H1 (cell line): ENCODE measurements around the gene CMTM1. TPM values are rescaled to one million over a fixed set of nuclear protein-coding genes. Genes with fewer than 3 reads are reported as not detected.

Experiments
- CTCF ChIA-PET: fragments of 300-600 bp; sonication (Branson Sonifier 250); formaldehyde crosslinking; loops from one replicate; lab custom pipeline; 2021; ENCODE audit not compliant: partially characterized antibody; lab: Charles Lee
- POLR2A ChIA-PET: fragments of 300-600 bp; sonication (Branson Sonifier 250); formaldehyde crosslinking; loops from one replicate; lab custom pipeline; 2021; ENCODE audit warnings: inconsistent platforms; ENCODE audit not compliant: partially characterized antibody; lab: Charles Lee
- DNase-seq, 2 experiments: peaks; one replicate each; pipeline versions ENCODE4 v3.0.0 to v3.0.0-alpha.2; 2010 to 2022; ENCODE audit warnings: low spot score in 2 of 2, low read depth in 1 of 2, mixed read lengths in 1 of 2
- FAIRE-seq: peaks from 2 replicates; lab custom pipeline; 2011; peaks lifted over from hg19 to GRCh38; lab: Jason Lieb, UNC
- H2AFZ ChIP-seq: 2 replicates; pipeline ENCODE4 v1.8.1; 2012; ENCODE audit warnings: low read length, inconsistent platforms
- H2AK5ac ChIP-seq: 2 replicates; pipeline ENCODE4 v1.6.1; 2013; ENCODE audit warnings: low read depth, low read length
- H2BK120ac ChIP-seq: replicated peaks from 2 replicates; pipeline ENCODE3; 2013; ENCODE audit warnings: low read depth, low read length, inconsistent platforms
- H2BK12ac ChIP-seq: 2 replicates; pipeline ENCODE4 v1.6.1; 2013; ENCODE audit warnings: low read depth, low read length
- H2BK15ac ChIP-seq: 2 replicates; pipeline ENCODE4 v1.6.1; 2013; ENCODE audit warnings: low read length
- H2BK20ac ChIP-seq: 2 replicates; pipeline ENCODE4 v1.6.1; 2013; ENCODE audit warnings: low read length
- H2BK5ac ChIP-seq: 2 replicates; pipeline ENCODE4 v1.6.1; 2013; ENCODE audit warnings: low read depth, low read length
- H3K14ac ChIP-seq: 2 replicates; pipeline ENCODE4 v1.6.1; 2013; ENCODE audit warnings: inconsistent platforms; ENCODE audit not compliant: insufficient read length
- H3K18ac ChIP-seq: 2 replicates; pipeline ENCODE4 v1.6.1; 2013; ENCODE audit warnings: low read length; ENCODE audit errors: extremely low read depth
- H3K23ac ChIP-seq: 2 replicates; pipeline ENCODE4 v1.6.1; 2013; ENCODE audit warnings: inconsistent platforms; ENCODE audit not compliant: insufficient read length
- H3K23me2 ChIP-seq: 2 replicates; pipeline ENCODE4 v1.6.1; 2013; ENCODE audit warnings: low read depth, low read length
- H3K27ac ChIP-seq: 2 replicates; pipeline ENCODE4 v1.6.1; 2011; ENCODE audit warnings: low read depth, low read length, inconsistent platforms
- H3K27me3 ChIP-seq, 4 experiments: replicated peaks in 1 of 4; 1 replicate in 1 of 4; 2 replicates in 3 of 4; pipeline versions ENCODE4 v1.6.1 to v1.8.1; 2011 to 2013; ENCODE audit warnings: low read length in 3 of 4, mild to moderate bottlenecking in 3 of 4, inconsistent platforms in 2 of 4, mixed read lengths in 2 of 4, moderate library complexity in 1 of 4; ENCODE audit not compliant: control insufficient read depth in 3 of 4, insufficient read depth in 3 of 4; ENCODE audit errors: extremely low read depth in 1 of 4
- H3K36me3 ChIP-seq, 4 experiments: 2 replicates each; pipeline versions ENCODE4 v1.6.1 to v1.8.1; 2011 to 2013; ENCODE audit warnings: mild to moderate bottlenecking in 4 of 4, low read length in 3 of 4, moderate library complexity in 2 of 4, control low read depth in 1 of 4, inconsistent platforms in 1 of 4; ENCODE audit not compliant: insufficient read depth in 4 of 4, control insufficient read depth in 2 of 4
- H3K4ac ChIP-seq: replicated peaks from 2 replicates; pipeline ENCODE3; 2013; ENCODE audit warnings: low read length, low read depth, mixed read lengths, inconsistent platforms; ENCODE audit not compliant: insufficient read length
- H3K4me1 ChIP-seq, 4 experiments: replicated peaks in 1 of 4; 1 replicate in 1 of 4; 2 replicates in 3 of 4; pipeline versions ENCODE4 v1.6.1 to v1.8.1; 2011 to 2013; ENCODE audit warnings: low read length in 3 of 4, inconsistent platforms in 2 of 4, mixed read lengths in 1 of 4; ENCODE audit not compliant: insufficient read depth in 4 of 4, control insufficient read depth in 3 of 4
- H3K4me2 ChIP-seq, 2 experiments: 2 replicates each; pipeline versions ENCODE4 v1.6.1 to v1.8.1; 2011 to 2013; ENCODE audit warnings: low read depth in 2 of 2, low read length in 2 of 2, control low read depth in 1 of 2, inconsistent platforms in 1 of 2, mild to moderate bottlenecking in 1 of 2; ENCODE audit not compliant: insufficient read depth in 1 of 2
- H3K4me3 ChIP-seq, 4 experiments: fragments of 200-600, 300-600 bp in 1 of 4; sonication (generic), shearing (Covaris generic), sonication (Bioruptor Twin) in 1 of 4; 2 replicates each; pipeline versions ENCODE4 v1.5.1 to v1.8.1; 2011 to 2016; ENCODE audit warnings: low read length in 4 of 4, low read depth in 3 of 4, control low read depth in 2 of 4, inconsistent platforms in 2 of 4, mild to moderate bottlenecking in 2 of 4, mixed read lengths in 1 of 4, moderate library complexity in 1 of 4; ENCODE audit not compliant: insufficient read depth in 2 of 4; ENCODE audit errors: extremely low read depth in 1 of 4
- H3K56ac ChIP-seq: replicated peaks from 2 replicates; pipeline ENCODE3; 2013; ENCODE audit warnings: low read depth, mild to moderate bottlenecking, mixed read lengths, low read length, inconsistent platforms; ENCODE audit not compliant: insufficient read length
- H3K79me1 ChIP-seq: 2 replicates; pipeline ENCODE4 v1.6.1; 2013; ENCODE audit warnings: low read depth, low read length, control low read depth
- H3K79me2 ChIP-seq, 2 experiments: 2 replicates each; pipeline versions ENCODE4 v1.6.1 to v1.8.1; 2012 to 2013; ENCODE audit warnings: low read length in 2 of 2, mild to moderate bottlenecking in 2 of 2, inconsistent platforms in 1 of 2; ENCODE audit not compliant: insufficient read depth in 2 of 2, control insufficient read depth in 1 of 2
- H3K9ac ChIP-seq, 4 experiments: replicated peaks in 1 of 4; 1 replicate in 1 of 4; 2 replicates in 3 of 4; pipeline versions ENCODE4 v1.6.1 to v1.8.1; 2011 to 2013; ENCODE audit warnings: low read depth in 3 of 4, low read length in 3 of 4, control low read depth in 2 of 4, mild to moderate bottlenecking in 2 of 4, moderate library complexity in 2 of 4, inconsistent platforms in 1 of 4; ENCODE audit errors: extremely low read depth in 1 of 4
- H3K9me3 ChIP-seq, 2 experiments: 2 replicates each; pipeline versions ENCODE4 v1.6.1 to v1.8.1; 2012 to 2013; ENCODE audit warnings: mild to moderate bottlenecking in 2 of 2, moderate library complexity in 2 of 2, control low read depth in 1 of 2, inconsistent platforms in 1 of 2, low read depth in 1 of 2, low read length in 1 of 2, mixed read lengths in 1 of 2; ENCODE audit not compliant: insufficient read depth in 2 of 2
- H4K20me1 ChIP-seq, 2 experiments: replicated peaks in 1 of 2; 2 replicates each; pipeline versions ENCODE3 to v1.8.1; 2011 to 2013; ENCODE audit warnings: inconsistent platforms in 2 of 2, low read length in 2 of 2, mild to moderate bottlenecking in 1 of 2; ENCODE audit not compliant: insufficient read depth in 2 of 2, control insufficient read depth in 1 of 2
- H4K5ac ChIP-seq: 2 replicates; pipeline ENCODE4 v1.6.1; 2013; ENCODE audit warnings: low read length, low read depth, mixed read lengths, inconsistent platforms; ENCODE audit not compliant: insufficient read length
- H4K8ac ChIP-seq: 2 replicates; pipeline ENCODE4 v1.8.0; 2013; ENCODE audit warnings: mild to moderate bottlenecking, moderate library complexity, low read length, inconsistent platforms; ENCODE audit not compliant: insufficient read depth; ENCODE audit errors: extremely low read depth
- H4K91ac ChIP-seq: replicated peaks from 2 replicates; pipeline ENCODE3; 2013; ENCODE audit warnings: low read length, mixed read lengths, inconsistent platforms; ENCODE audit not compliant: insufficient read length
- BCL11A ChIP-seq, 2 experiments: IDR thresholded peaks; one replicate each; pipeline ENCODE4 v1.6.1; 2011; ENCODE audit warnings: low read depth in 2 of 2, low read length in 2 of 2, mild to moderate bottlenecking in 2 of 2
- CHD1 ChIP-seq: IDR thresholded peaks from 2 replicates; pipeline ENCODE4 v1.6.1; 2012; ENCODE audit warnings: low read depth, low read length, improper control_type of control experiment
- CREB1 ChIP-seq: IDR thresholded peaks from 2 replicates; pipeline ENCODE4 v1.6.1; 2012; ENCODE audit warnings: inconsistent platforms
- EZH2 ChIP-seq: fragments of 200-600 bp; sonication (generic); IDR thresholded peaks from 2 replicates; pipeline ENCODE4 v1.7.1; 2012; ENCODE audit warnings: low read depth, mild to moderate bottlenecking, moderate library complexity, low read length, inconsistent platforms; ENCODE audit not compliant: severe bottlenecking
- FOSL1 ChIP-seq: IDR thresholded peaks from 2 replicates; pipeline ENCODE4 v1.6.1; 2011; ENCODE audit warnings: mild to moderate bottlenecking, low read depth, low read length, moderate library complexity; ENCODE audit not compliant: insufficient read depth
- SIX5 ChIP-seq: IDR thresholded peaks from 2 replicates; pipeline ENCODE4 v1.6.1; 2011; ENCODE audit warnings: mild to moderate bottlenecking, low read depth, low read length
- WGBS, 2 experiments: shearing (Covaris generic) in 1 of 2; methylation state at CpG; one replicate each; pipeline versions ENCODE4 v1.1.6 to v1.1.7; 2013 to 2015; ENCODE audit warnings: low lambda C conversion rate in 2 of 2, mixed read lengths in 2 of 2, inconsistent platforms in 1 of 2, low coverage in 1 of 2, missing lambda C conversion rate in 1 of 2; ENCODE audit not compliant: insufficient replicate concordance in 2 of 2, insufficient coverage in 1 of 2, insufficient read length in 1 of 2; ENCODE audit errors: extremely low coverage in 1 of 2, missing lambda C conversion rate in 1 of 2; 5-methylcytosine and 5-hydroxymethylcytosine counted together
- polyA plus RNA-seq, 7 experiments: library from polyadenylated mRNA; depleted of rRNA in 3 of 7; stranded (reverse) in 5 of 7; unstranded in 2 of 7; fragments of >200 nt in 5 of 7; fragments of 200-250 nt in 2 of 7; gene quantifications; 1 replicate in 5 of 7; 2 replicates in 1 of 7; 4 replicates in 1 of 7; pipeline versions ENCODE4 v1.2.1 to v1.2.3, GENCODE V29; 2011 to 2013; ENCODE audit warnings: missing spikeins in 2 of 7, mixed read lengths in 2 of 7
- total RNA-seq: library from RNA; stranded (reverse); fragmentation: NEBNext Ultra II Directional; extraction: Animal tissue kit (Norgen Biotek cat#: 25700); gene quantifications from 2 replicates; pipeline ENCODE4 v1.2.1, GENCODE V29; 2021

The CMTM1 gene
- total and polyA plus RNA-seq, 2 of the 8 experiments (the other 6 are each of a cell fraction or from before 2014, with no cell fraction given): 1.2 to 2.0 TPM

DNA sequence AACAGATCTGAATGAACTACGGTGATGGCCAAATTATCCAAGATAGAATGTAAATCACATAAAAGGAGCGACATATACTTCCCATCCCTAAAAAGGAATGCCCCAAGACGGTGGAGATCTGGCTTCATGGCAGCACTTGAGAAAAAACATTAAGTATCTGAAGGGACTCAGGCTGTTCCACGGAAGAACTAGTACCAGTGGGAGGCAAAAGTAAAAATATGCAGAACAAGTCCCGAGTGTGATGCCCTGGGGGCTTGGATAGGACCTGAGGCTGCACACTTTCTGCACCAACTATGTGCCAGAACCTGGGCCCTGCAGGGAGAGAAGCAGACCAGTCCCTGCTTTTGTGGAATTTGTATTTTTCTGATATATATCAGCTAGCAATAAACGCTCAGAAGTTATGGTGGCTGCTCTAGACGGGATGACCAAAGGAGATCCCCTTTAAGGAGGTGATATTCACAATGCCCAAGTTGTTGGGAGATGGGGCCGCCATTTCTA, 14.4 kb upstream of the CMTM1 start:
- peak overlapping the region in 2 of 4 experiments; percentile 56 to 76; a peak in 2 of 7 replicates for H3K9ac ChIP-seq
- H3K23me2 ChIP-seq: peaks cover 15% of the 10 kb centered on the region
- 0 out of 2 replicates have a peak overlapping the region, but pooled peaks have one; percentile 33 for H3K27ac ChIP-seq
- no peaks in the 10 kb centered on the region; the same call in 1 of the 2 replicates for H3K79me1 ChIP-seq
- POLR2A ChIA-PET: interaction anchor here (0.8 to 2.8 kb wide), 10 partner anchors 10 to 151 kb away, joined by 3 to 9 read pairs (median 4); partner anchors contain the start of genes CMTM2 and CMTM3
- no peaks in the 10 kb centered on the region for H4K20me1 ChIP-seq
- peak overlapping the region; percentile 77; the same call in 1 of the 2 replicates for H2BK12ac ChIP-seq
- no peak overlapping the region for H4K91ac ChIP-seq
- no peak overlapping the region for H3K23ac ChIP-seq
- 0 out of 2 replicates have a peak overlapping the region, but pooled peaks have one; percentile 64 for H4K8ac ChIP-seq
- H2BK20ac ChIP-seq: no peak overlapping the region
- H3K56ac ChIP-seq: no peak overlapping the region
- no peak overlapping the region for H2BK120ac ChIP-seq
- peaks cover 0 to 4% of the 10 kb centered on the region in 2 experiments; a peak in 1 of 4 replicates for H3K9me3 ChIP-seq
- CTCF ChIA-PET: interaction anchor here (0.8 to 4.2 kb wide), 12 partner anchors 8 to 188 kb away, joined by 3 to 22 read pairs (median 4); partner anchors contain the start of gene CMTM1
- H3K18ac ChIP-seq: no peak overlapping the region; the same call in 1 of the 2 replicates
- no peaks in the 10 kb centered on the region for H3K79me2 ChIP-seq
- H3K4ac ChIP-seq: no peak overlapping the region
- WGBS, 2 experiments: 62% methylated on average over 8 of the region's 8 CpGs; no CpG with 5 or more reads in 1 of the 2 experiments
- H2BK5ac ChIP-seq: no peak overlapping the region
- peak overlapping the region; percentile 32 to 59 (median 41) for H3K4me3 ChIP-seq
- peaks cover 0 to 21% (median 12%) of the 10 kb centered on the region in 4 experiments; a peak in 6 of 7 replicates for H3K27me3 ChIP-seq
- no peaks in the 10 kb centered on the region for H3K36me3 ChIP-seq
- 0 out of 2 replicates have a peak overlapping the region, but pooled peaks have one; percentile 83 for H2BK15ac ChIP-seq
- peak overlapping the region; percentile 71 to 91 for H3K4me2 ChIP-seq
- H3K4me1 ChIP-seq: peaks cover 0 to 12% (median 9%) of the 10 kb centered on the region in 4 experiments; a peak in 5 of 7 replicates
- TF ChIP-seq CHD1 (no peak), SIX5 (no peak), FOSL1 (no peak), BCL11A (IDR thresholded peaks at IDR 0.05; ENCODE audit: low read depth in 2 of 2, low read length in 2 of 2) (no peak), EZH2 (no peak), CREB1 (no peak)
- DNase-seq: no peak
- no peak overlapping the region for H2AK5ac ChIP-seq
- H2AFZ ChIP-seq: peak overlapping the region; percentile 93; the same call in 1 of the 2 replicates
- H4K5ac ChIP-seq: no peak overlapping the region
- H3K14ac ChIP-seq: no peak overlapping the region
- FAIRE-seq: no peak
